ENCODE data around the gene MRPL39. TPM values are rescaled to one million over a fixed set of nuclear protein-coding genes. Genes with fewer than 3 reads are reported as not detected.

Gene MRPL39
- total RNA-seq, 1 donor from 2014 or later, result 54.4 TPM

- H3K9me3 Mint-ChIP-seq, result peaks cover 28% of the 10 kb centered on the region
- DNase-seq (ENCODE audit: low spot score), result no peak
- H3K4me1 Mint-ChIP-seq (ENCODE audit: low read depth), result peaks cover 6% of the 10 kb centered on the region
- H3K27ac Mint-ChIP-seq, result no peak overlapping the region
- H3K4me3 Mint-ChIP-seq (ENCODE audit: low read depth), result no peak overlapping the region
- intact Hi-C loops (cut with micrococcal nuclease), result no loop called here
- H3K27me3 Mint-ChIP-seq (ENCODE audit: low read depth), result no peaks in the 10 kb centered on the region
- peaks cover 8% of the 10 kb centered on the region for H3K36me3 Mint-ChIP-seq (ENCODE audit: low read depth)
Measured at GRCh38 chr21:25539606-25540005, 67.7 kb downstream of the MRPL39 start.

- H3K27me3 Mint-ChIP-seq (ENCODE audit: low read depth), result no peaks in the 10 kb centered on the region
- H3K4me3 Mint-ChIP-seq (ENCODE audit: low read depth), result no peak overlapping the region
- H3K27ac Mint-ChIP-seq, result no peak overlapping the region
- DNase-seq (ENCODE audit: low spot score), result no peak
- peaks cover 32% of the 10 kb centered on the region for H3K9me3 Mint-ChIP-seq
- intact Hi-C loops (cut with micrococcal nuclease), result no loop called here
- peaks cover 6% of the 10 kb centered on the region for H3K4me1 Mint-ChIP-seq (ENCODE audit: low read depth)
- H3K36me3 Mint-ChIP-seq (ENCODE audit: low read depth), result peaks cover 8% of the 10 kb centered on the region
Measured at GRCh38 chr21:25537174-25537573, 70.1 kb downstream of the MRPL39 start.

GRCh38 chr21:25536752-25537151 lies 70.5 kb downstream of the MRPL39 start:
- peaks cover 8% of the 10 kb centered on the region for H3K36me3 Mint-ChIP-seq (ENCODE audit: low read depth)
- H3K27ac Mint-ChIP-seq, result no peak overlapping the region
- DNase-seq (ENCODE audit: low spot score), result no peak
- intact Hi-C loops (cut with micrococcal nuclease), result no loop called here
- peaks cover 32% of the 10 kb centered on the region for H3K9me3 Mint-ChIP-seq
- H3K27me3 Mint-ChIP-seq (ENCODE audit: low read depth), result no peaks in the 10 kb centered on the region
- peaks cover 6% of the 10 kb centered on the region for H3K4me1 Mint-ChIP-seq (ENCODE audit: low read depth)
- H3K4me3 Mint-ChIP-seq (ENCODE audit: low read depth), result no peak overlapping the region

- Mint-ChIP-seq H3K36me3 (ENCODE audit: low read depth) (peaks cover 8% of the 10 kb centered on the region), H3K27me3 (ENCODE audit: low read depth) (no peaks in the 10 kb centered on the region), H3K4me3 (ENCODE audit: low read depth) (no peak overlapping the region), H3K27ac (no peak overlapping the region), H3K9me3 (peaks cover 37% of the 10 kb centered on the region), H3K4me1 (ENCODE audit: low read depth) (peaks cover 6% of the 10 kb centered on the region)
- intact Hi-C loops (cut with micrococcal nuclease), result no loop called here
- DNase-seq (ENCODE audit: low spot score), result no peak
Measured at GRCh38 chr21:25535849-25536248, 71.4 kb downstream of the MRPL39 start.

Other genes with a start within 250 kb of the MRPL39 start
- 0.28 and 0.64 TPM in 2 replicates for gene JAM2, start 31.8 kb upstream of the MRPL39 start, total RNA-seq
- 156 and 163 TPM in 2 replicates for gene ATP5PF, start 127.4 kb upstream of the MRPL39 start, total RNA-seq
- 22.7 and 26.3 TPM in 2 replicates for gene GABPA, start 127.5 kb upstream of the MRPL39 start, total RNA-seq